H9 (cell line): Measurements from ENCODE around the gene AHI1. TPM values are rescaled to one million over a fixed set of nuclear protein-coding genes. Genes with fewer than 3 reads are reported as not detected.

ENCODE experiments used
- DNase-seq: peaks from one replicate; pipeline ENCODE4 v3.0.0-alpha.2; 2017
- H2AFZ ChIP-seq: one replicate; pipeline ENCODE4 v1.6.1; 2013; ENCODE audit warnings: mild to moderate bottlenecking, low read length, control low read depth, moderate library complexity
- H2AK5ac ChIP-seq: 2 replicates; pipeline ENCODE4 v1.6.1; 2013; ENCODE audit warnings: low read length, control low read depth, mixed read lengths; ENCODE audit not compliant: insufficient read length
- H2BK120ac ChIP-seq: one replicate; pipeline ENCODE4 v1.6.1; 2013; ENCODE audit warnings: low read depth, mild to moderate bottlenecking, low read length, control low read depth, inconsistent platforms; ENCODE audit not compliant: poor library complexity, severe bottlenecking
- H2BK12ac ChIP-seq: 2 replicates; pipeline ENCODE4 v1.6.1; 2013; ENCODE audit warnings: low read length, control low read depth, mixed read lengths, low read depth; ENCODE audit not compliant: insufficient read length
- H2BK15ac ChIP-seq: 2 replicates; pipeline ENCODE4 v1.6.1; 2013; ENCODE audit warnings: low read depth, low read length, control low read depth
- H2BK20ac ChIP-seq: one replicate; pipeline ENCODE4 v1.6.1; 2013; ENCODE audit warnings: low read depth, mild to moderate bottlenecking, low read length, control low read depth, inconsistent platforms; ENCODE audit not compliant: poor library complexity, severe bottlenecking
- H2BK5ac ChIP-seq: 2 replicates; pipeline ENCODE4 v1.6.1; 2013; ENCODE audit warnings: low read length, control low read depth, mixed read lengths; ENCODE audit not compliant: insufficient read length
- H3K14ac ChIP-seq: 2 replicates; pipeline ENCODE4 v1.6.1; 2013; ENCODE audit warnings: low read length, control low read depth; ENCODE audit not compliant: insufficient read depth
- H3K18ac ChIP-seq: 2 replicates; pipeline ENCODE4 v1.6.1; 2013; ENCODE audit warnings: low read depth, mild to moderate bottlenecking, mixed read lengths, low read length, control low read depth; ENCODE audit not compliant: insufficient read length
- H3K23ac ChIP-seq: 2 replicates; pipeline ENCODE4 v1.6.1; 2013; ENCODE audit warnings: low read length, control low read depth, mixed read lengths, low read depth; ENCODE audit not compliant: insufficient read length
- H3K23me2 ChIP-seq: 2 replicates; pipeline ENCODE4 v1.6.1; 2013; ENCODE audit warnings: low read depth, mild to moderate bottlenecking, mixed read lengths, low read length, control low read depth; ENCODE audit not compliant: insufficient read length, poor library complexity, severe bottlenecking
- H3K27ac ChIP-seq: 2 replicates; pipeline ENCODE4 v1.5.1; 2013; ENCODE audit warnings: low read length, control low read depth, mixed read lengths, low read depth; ENCODE audit not compliant: insufficient read length
- H3K27me3 ChIP-seq: 2 replicates; pipeline ENCODE4 v1.6.1; 2013; ENCODE audit warnings: low read length, control low read depth, inconsistent platforms; ENCODE audit not compliant: insufficient read depth
- H3K4ac ChIP-seq: 2 replicates; pipeline ENCODE4 v1.6.1; 2013; ENCODE audit warnings: low read depth, mild to moderate bottlenecking, control low read depth, inconsistent platforms, low read length, moderate library complexity
- H3K4me1 ChIP-seq: 2 replicates; pipeline ENCODE4 v1.6.1; 2013; ENCODE audit warnings: low read length, control low read depth, inconsistent platforms; ENCODE audit not compliant: insufficient read depth
- H3K4me2 ChIP-seq: 2 replicates; pipeline ENCODE4 v1.6.1; 2013; ENCODE audit warnings: low read length, control low read depth, mixed read lengths; ENCODE audit not compliant: insufficient read length, insufficient read depth
- H3K56ac ChIP-seq: 2 replicates; pipeline ENCODE4 v1.6.1; 2013; ENCODE audit warnings: low read depth, mild to moderate bottlenecking, mixed read lengths, low read length, control low read depth; ENCODE audit not compliant: insufficient read length
- H3K79me1 ChIP-seq: 2 replicates; pipeline ENCODE4 v1.6.1; 2013; ENCODE audit warnings: low read depth, mild to moderate bottlenecking, moderate library complexity, low read length, control low read depth, inconsistent platforms; ENCODE audit not compliant: insufficient read depth, poor library complexity, severe bottlenecking
- H3K79me2 ChIP-seq: 2 replicates; pipeline ENCODE4 v1.6.1; 2013; ENCODE audit warnings: low read length, control low read depth, inconsistent platforms; ENCODE audit not compliant: insufficient read depth
- H3K9ac ChIP-seq: 2 replicates; pipeline ENCODE4 v1.6.1; 2013; ENCODE audit warnings: low read length, control low read depth, mixed read lengths; ENCODE audit not compliant: insufficient read length; ENCODE audit errors: extremely low read depth
- H3K9me3 ChIP-seq: one replicate; pipeline ENCODE4 v1.6.1; 2013; ENCODE audit warnings: low read depth, low read length, inconsistent platforms; ENCODE audit not compliant: control insufficient read depth
- H3T11ph ChIP-seq: one replicate; pipeline ENCODE4 v1.6.1; 2013; ENCODE audit warnings: mild to moderate bottlenecking, low read length, control low read depth, inconsistent platforms
- H4K20me1 ChIP-seq: one replicate; pipeline ENCODE4 v1.6.1; 2013; ENCODE audit not compliant: control insufficient read depth, insufficient read length, insufficient read depth
- H4K5ac ChIP-seq: 2 replicates; pipeline ENCODE4 v1.6.1; 2013; ENCODE audit warnings: low read depth, mild to moderate bottlenecking, mixed read lengths, low read length, control low read depth; ENCODE audit not compliant: insufficient read length
- H4K8ac ChIP-seq: replicated peaks from 2 replicates; pipeline ENCODE4 v1.6.1; 2013; ENCODE audit warnings: low read length, control low read depth, mixed read lengths, low read depth; ENCODE audit not compliant: insufficient read length
- H4K91ac ChIP-seq: 2 replicates; pipeline ENCODE4 v1.6.1; 2013; ENCODE audit warnings: low read depth, mild to moderate bottlenecking, moderate library complexity, mixed read lengths, low read length, control low read depth; ENCODE audit not compliant: insufficient read length
- H3K27ac Mint-ChIP-seq, 3 experiments: 2 replicates in 2 of 3; 3 replicates in 1 of 3; pipeline ENCODE4 v1.8.0; 2020 to 2021; ENCODE audit warnings: mixed read lengths in 3 of 3, mild to moderate bottlenecking in 1 of 3, moderate library complexity in 1 of 3
- H3K27me3 Mint-ChIP-seq: 2 replicates; pipeline ENCODE4 v1.8.0; 2021; ENCODE audit warnings: low read depth, mild to moderate bottlenecking, moderate library complexity, mixed read lengths
- H3K36me3 Mint-ChIP-seq, 3 experiments: 2 replicates in 2 of 3; 3 replicates in 1 of 3; pipeline ENCODE4 v1.8.0; 2020 to 2021; ENCODE audit warnings: low read depth in 3 of 3, mixed read lengths in 3 of 3; ENCODE audit not compliant: insufficient read depth in 1 of 3
- H3K4me1 Mint-ChIP-seq, 2 experiments: 2 replicates each; pipeline ENCODE4 v1.8.0; 2020; ENCODE audit warnings: mixed read lengths in 2 of 2
- H3K4me3 Mint-ChIP-seq, 2 experiments: 2 replicates in 1 of 2; 3 replicates in 1 of 2; pipeline ENCODE4 v1.8.0; 2020 to 2021; ENCODE audit warnings: mild to moderate bottlenecking in 2 of 2, mixed read lengths in 2 of 2, moderate library complexity in 1 of 2
- H3K9me3 Mint-ChIP-seq, 2 experiments: 2 replicates in 1 of 2; 3 replicates in 1 of 2; pipeline ENCODE4 v1.8.0; 2020; ENCODE audit warnings: mild to moderate bottlenecking in 2 of 2, mixed read lengths in 2 of 2, moderate library complexity in 1 of 2
- WGBS: extraction: QIAGEN DNeasy Blood & Tissue Kit; methylation state at CpG from one replicate; pipeline ENCODE4 v1.1.7; 2013; ENCODE audit warnings: missing lambda C conversion rate, low lambda C conversion rate, mixed read lengths; ENCODE audit not compliant: insufficient read length; ENCODE audit errors: extremely low coverage; 5-methylcytosine and 5-hydroxymethylcytosine counted together
- total RNA-seq: library from RNA; stranded (reverse); gene quantifications from 2 replicates; pipeline ENCODE4 v1.2.1, GENCODE V29; 2021
- TF ChIP-seq, protein P1 (sequence below): fragments of 200-600 bp; sonication (generic); conservative IDR thresholded peaks from 3 replicates; pipeline ENCODE4 v1.8.0; 2021; ENCODE audit warnings: antibody characterized with exemption, mild to moderate bottlenecking

Gene AHI1
- total RNA-seq, 1 experiment from 2014 or later = 9.9 TPM

DNA sequence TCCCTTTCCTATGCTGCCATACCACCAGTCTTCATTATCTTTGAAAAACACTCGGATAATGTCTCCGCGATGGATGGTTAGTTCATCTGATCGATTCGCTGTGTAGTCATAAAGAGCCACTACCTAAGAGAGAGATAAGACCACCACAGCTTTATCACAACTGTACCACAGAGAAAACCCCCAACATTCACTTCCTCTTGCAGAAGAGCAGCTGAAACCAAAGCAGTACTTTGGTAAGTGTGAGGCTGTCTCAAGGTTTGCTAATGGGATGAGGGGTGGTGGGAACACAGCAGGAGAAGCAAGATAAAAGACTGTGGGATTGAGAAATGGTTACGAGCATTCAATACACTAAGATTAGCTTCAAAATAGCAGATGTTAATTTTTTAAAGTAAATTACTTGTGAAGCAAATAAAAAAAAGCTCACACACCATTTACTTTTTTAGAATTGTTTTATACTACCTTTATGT lies 174.3 kb downstream of the AHI1 start:
- H3T11ph ChIP-seq = no peak overlapping the region
- Mint-ChIP-seq H3K9me3 (no peaks in the 10 kb centered on the region), H3K4me1 (peaks cover 12 to 13% of the 10 kb centered on the region in 2 experiments), H3K27me3 (no peaks in the 10 kb centered on the region), H3K27ac (peak overlapping the region in 2 of 3 experiments; percentile 57 to 62; a peak in 3 of 7 replicates), H3K4me3 (no peak overlapping the region), H3K36me3 (no peaks in the 10 kb centered on the region)
- WGBS = no CpG with 5 or more reads among the region's 6 CpGs
- H3K23me2 ChIP-seq = no peaks in the 10 kb centered on the region
- no peak overlapping the region for H3K4ac ChIP-seq
- H2BK20ac ChIP-seq = no peak overlapping the region
- no peak overlapping the region for H2AFZ ChIP-seq
- H3K23ac ChIP-seq = no peak overlapping the region
- H3K4me1 ChIP-seq = peaks cover 3% of the 10 kb centered on the region; the same call in 1 of the 2 replicates
- no peak overlapping the region for H2BK12ac ChIP-seq
- no peak overlapping the region for H4K8ac ChIP-seq
- no peak overlapping the region for H3K4me2 ChIP-seq
- H3K27me3 ChIP-seq = no peaks in the 10 kb centered on the region
- H3K79me1 ChIP-seq = no peaks in the 10 kb centered on the region
- H2BK5ac ChIP-seq = no peak overlapping the region
- H2AK5ac ChIP-seq = no peak overlapping the region
- no peaks in the 10 kb centered on the region for H3K79me2 ChIP-seq
- no peak overlapping the region for H3K56ac ChIP-seq
- no peaks in the 10 kb centered on the region for H4K20me1 ChIP-seq
- no peak overlapping the region for H3K9ac ChIP-seq
- no peak overlapping the region for H2BK15ac ChIP-seq
- H4K5ac ChIP-seq = no peak overlapping the region
- no peak for DNase-seq
- no peak overlapping the region for H3K18ac ChIP-seq
- H3K27ac ChIP-seq = no peak overlapping the region
- H3K14ac ChIP-seq = no peak overlapping the region
- no peak overlapping the region for H4K91ac ChIP-seq
- no peaks in the 10 kb centered on the region for H3K9me3 ChIP-seq
- TF ChIP-seq, protein P1, sequence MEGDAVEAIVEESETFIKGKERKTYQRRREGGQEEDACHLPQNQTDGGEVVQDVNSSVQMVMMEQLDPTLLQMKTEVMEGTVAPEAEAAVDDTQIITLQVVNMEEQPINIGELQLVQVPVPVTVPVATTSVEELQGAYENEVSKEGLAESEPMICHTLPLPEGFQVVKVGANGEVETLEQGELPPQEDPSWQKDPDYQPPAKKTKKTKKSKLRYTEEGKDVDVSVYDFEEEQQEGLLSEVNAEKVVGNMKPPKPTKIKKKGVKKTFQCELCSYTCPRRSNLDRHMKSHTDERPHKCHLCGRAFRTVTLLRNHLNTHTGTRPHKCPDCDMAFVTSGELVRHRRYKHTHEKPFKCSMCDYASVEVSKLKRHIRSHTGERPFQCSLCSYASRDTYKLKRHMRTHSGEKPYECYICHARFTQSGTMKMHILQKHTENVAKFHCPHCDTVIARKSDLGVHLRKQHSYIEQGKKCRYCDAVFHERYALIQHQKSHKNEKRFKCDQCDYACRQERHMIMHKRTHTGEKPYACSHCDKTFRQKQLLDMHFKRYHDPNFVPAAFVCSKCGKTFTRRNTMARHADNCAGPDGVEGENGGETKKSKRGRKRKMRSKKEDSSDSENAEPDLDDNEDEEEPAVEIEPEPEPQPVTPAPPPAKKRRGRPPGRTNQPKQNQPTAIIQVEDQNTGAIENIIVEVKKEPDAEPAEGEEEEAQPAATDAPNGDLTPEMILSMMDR = no peak
- no peak overlapping the region for H2BK120ac ChIP-seq
